ENCODE results near the gene PCCB. TPM values are rescaled to one million over a fixed set of nuclear protein-coding genes. Genes with fewer than 3 reads are reported as not detected.
"Not testable (repeated sequence)": the region's sequence is repeated elsewhere in the genome, so short reads cannot be mapped to it uniquely, and the experiment has no call there.

The PCCB gene
- total RNA-seq, 1 experiment from 2014 or later: 87.1 TPM

DNA sequence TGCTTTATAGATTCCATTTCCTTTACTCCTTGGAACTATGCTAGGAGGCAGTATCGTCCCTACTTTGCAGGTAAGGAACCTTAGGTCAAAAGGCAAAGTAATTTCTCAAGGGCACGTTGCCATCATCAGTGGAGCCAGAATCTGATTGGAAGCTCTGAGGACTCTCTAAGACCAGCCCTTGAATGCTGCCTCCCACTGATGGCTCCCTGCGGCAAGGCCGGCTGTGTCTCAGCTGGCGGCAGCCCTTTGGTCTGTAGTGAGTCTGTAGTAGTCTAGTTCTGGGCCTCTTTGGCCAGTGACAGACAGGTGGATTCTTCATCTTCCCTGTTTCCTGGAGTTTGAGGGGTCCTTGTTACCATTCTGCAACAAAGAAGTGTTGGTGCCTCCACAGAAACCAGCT lies 76.2 kb downstream of the PCCB start:
- DNase-seq (ENCODE audit: low read depth): no peak

DNA sequence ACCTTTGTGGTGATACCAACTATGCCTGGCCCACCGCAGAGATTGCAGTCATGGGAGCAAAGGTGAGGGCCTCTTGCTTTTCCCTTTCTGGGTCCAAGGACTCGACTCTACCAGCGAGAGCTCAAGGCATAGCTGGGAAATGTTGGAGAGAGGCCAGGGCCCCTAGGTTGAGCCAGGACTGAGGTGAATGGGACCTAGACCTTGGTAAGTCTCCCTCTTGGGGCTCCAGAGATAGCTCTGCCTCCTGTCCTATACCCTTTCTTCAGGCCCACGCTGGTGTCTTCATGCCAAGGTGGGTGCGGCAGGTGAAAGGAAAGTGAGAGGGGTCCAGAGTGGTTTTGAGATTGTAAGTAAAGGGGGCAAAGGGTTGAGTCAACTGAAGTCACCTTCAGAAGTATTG lies 77.5 kb downstream of the PCCB start:
- DNase-seq (ENCODE audit: low read depth): no peak

GRCh38 chr3:136329593-136329992 lies 79.5 kb downstream of the PCCB start:
- no peak for DNase-seq (ENCODE audit: low read depth)

- no peak for DNase-seq (ENCODE audit: low read depth)
Measured at GRCh38 chr3:136330900-136331299, 80.8 kb downstream of the PCCB start.

GRCh38 chr3:136332302-136332701 lies 82.2 kb downstream of the PCCB start:
- DNase-seq (ENCODE audit: low read depth): no peak

DNA sequence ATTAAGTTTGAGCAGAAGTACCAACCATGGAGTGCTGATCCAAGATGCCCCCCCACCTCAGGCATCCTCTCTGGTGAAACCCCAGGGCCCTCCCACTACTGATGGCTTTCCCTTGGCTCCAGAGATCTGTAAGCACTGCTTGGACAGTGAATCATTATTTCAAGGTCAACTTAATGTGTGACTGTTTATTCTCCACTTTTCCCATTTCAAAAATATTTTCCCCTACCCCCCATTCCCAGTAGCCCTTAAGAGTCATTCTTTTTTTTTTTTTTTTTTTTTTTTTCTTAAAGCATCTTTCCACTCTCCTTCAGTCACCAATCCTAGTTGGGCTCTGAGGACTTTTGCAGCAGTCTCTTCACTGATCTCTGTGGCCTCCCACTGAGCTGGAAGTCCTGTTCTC lies 82.6 kb downstream of the PCCB start:
- DNase-seq (ENCODE audit: low read depth): peak; percentile 41

- DNase-seq (ENCODE audit: low read depth): no peak
Measured at GRCh38 chr3:136334209-136334608, 84.1 kb downstream of the PCCB start.

DNA sequence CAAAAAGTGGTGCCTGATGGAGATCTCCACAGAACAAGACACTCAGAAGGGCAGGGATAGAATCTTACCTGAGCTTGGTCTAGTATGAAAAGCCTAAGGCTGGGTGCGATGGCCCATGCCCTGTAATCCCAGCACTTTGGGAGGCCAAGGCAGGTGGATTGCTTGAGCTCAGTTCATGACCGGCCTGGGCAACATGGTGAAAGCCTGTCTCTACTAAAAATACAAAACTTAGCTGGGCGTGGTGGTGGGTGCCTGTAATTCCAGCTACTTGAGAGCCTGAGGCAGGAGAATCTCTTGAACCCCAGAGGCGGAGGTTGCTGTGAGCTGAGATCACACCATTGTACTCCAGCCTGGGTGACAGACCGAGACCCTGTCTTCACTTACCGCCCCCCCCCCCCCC lies 84.6 kb downstream of the PCCB start:
- not testable (repeated sequence) for DNase-seq (ENCODE audit: low read depth)

DNA sequence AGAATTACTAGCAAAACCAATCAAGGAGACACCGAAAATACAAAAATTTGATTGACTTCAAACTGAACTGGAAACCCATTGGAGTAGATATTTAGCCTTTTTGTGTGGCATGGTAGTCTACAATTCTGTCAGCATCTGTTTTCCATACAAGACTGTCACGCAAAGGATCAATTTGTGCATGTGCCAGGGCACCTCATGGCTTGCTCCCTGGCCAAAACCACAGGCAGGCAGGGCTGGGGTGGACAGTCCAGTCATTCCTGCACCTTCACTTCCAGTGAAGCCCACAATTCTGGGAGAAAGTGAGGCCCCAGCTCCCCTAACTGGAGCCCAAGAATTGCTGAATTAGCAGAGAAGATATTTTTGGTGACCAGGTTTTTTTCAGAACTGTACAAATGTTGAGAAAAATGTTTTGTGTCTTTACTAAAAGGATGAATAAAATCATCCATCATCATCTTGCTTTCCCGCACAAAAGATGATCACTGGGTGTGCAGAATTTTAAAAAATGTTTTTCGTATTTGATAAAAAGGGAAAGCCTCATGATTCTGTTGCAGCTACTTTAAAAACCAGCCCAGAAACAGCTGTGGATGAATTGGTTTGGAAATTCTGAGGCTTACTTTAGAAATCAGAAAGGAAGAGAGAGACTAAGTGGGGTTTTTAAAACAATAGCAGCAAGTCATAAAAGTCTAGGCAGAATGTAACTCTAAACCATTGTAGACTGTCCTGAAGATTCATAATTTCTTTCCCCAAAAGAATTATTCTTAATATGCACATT lies 86.4 kb downstream of the PCCB start:
- DNase-seq (ENCODE audit: low read depth): no peak

DNA sequence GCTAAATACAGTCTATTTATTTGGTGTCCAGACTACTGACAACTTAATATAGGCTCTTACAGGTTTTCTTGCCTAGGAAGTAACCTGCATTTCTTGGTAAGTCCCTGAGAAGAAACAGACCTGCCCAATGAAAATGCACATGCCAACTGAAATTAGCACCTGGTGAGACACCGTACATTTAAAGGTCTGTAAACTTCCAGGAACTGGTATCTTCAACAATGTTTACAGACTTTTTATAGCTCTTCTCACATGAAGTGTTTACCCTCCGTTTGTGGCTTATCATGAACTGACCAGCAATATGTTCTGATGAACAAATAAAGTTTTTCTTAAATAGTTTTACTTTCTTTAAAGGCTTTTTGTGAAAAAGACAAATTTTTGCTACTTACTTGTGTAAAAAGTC lies 93.3 kb downstream of the PCCB start:
- no peak for DNase-seq (ENCODE audit: low read depth)

- DNase-seq (ENCODE audit: low read depth): peak; percentile 77
Measured at GRCh38 chr3:136343873-136344555, 93.9 kb downstream of the PCCB start.

GRCh38 chr3:136346486-136346885 lies 96.3 kb downstream of the PCCB start:
- DNase-seq (ENCODE audit: low read depth): no peak

DNA sequence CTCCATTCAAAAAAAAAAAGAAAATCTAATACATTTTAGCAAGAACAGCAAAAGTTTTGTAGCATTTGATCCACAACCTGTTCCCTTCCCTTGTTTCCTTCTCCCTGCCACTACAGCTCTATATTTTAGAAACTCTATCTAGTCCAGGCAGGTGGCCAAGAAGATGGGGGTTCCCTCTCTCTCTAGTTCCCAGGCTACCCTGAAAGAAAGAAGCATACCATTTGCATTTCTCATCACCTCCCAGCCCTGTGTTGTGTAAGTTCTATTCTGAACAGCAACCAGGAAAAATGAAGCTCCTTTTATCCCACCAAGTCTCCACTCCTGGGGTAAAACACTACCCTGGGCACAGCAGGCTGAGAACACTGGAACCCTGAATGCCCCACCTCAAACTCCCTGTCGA lies 100.0 kb downstream of the PCCB start:
- peak; percentile 84 for DNase-seq (ENCODE audit: low read depth)

DNA sequence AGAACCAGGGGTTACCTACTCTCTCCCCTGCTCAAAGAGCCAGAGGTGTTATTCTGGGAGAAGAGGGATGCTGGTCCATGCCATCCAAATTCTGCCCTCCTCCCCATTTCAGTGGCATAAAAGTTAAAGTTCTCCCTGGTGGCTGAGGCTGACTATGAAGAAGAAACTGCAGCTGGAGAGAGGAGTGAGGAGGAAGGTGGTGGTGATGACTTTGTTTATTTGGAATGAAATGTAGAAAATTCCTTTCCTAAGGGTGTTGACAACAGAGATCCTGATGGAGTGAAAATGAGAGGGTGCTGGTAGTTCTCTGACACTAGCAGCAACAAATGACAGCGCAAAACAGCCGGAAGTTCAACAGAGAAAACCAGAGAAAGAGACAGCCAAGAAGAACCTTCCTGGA lies 100.4 kb downstream of the PCCB start:
- no peak for DNase-seq (ENCODE audit: low read depth)

DNA sequence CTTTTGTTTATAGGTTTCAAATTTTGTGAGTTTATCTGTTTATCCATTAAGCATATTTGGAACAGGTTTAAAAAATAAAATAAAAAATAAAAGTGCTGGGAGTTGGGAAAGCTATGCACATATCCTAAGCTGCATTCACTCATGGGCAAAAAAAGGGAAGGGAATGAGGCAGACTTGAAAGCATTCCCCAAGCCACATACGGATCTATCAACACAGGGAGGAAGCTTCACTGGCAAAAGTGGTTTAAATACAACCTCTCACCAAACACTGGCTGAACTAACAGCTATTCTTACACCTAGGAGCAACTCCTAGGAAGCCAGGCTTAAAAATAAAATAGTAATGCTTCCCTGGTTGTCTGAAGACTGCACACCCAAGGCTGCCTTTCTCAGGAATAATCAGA lies 101.2 kb downstream of the PCCB start:
- no peak for DNase-seq (ENCODE audit: low read depth)

DNA sequence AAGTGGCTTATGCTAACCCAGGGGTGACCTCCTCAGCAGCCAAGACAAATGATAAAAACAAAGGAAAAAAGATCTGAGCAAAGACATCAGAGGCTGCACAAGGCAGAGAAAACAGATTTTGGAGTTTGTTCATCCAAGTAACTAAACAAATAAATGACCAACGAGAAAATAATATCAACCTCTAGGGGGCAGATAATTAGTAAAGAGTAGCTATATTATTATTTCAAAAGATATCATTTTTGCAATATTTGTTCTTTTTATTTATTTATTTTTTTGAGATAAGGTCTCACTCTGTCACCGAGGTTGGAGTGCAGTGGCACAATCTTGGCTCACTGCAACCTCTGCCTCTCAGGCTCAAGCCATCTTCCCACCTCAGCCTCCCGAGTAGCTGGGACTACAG lies 101.8 kb downstream of the PCCB start:
- DNase-seq (ENCODE audit: low read depth): no peak

DNA sequence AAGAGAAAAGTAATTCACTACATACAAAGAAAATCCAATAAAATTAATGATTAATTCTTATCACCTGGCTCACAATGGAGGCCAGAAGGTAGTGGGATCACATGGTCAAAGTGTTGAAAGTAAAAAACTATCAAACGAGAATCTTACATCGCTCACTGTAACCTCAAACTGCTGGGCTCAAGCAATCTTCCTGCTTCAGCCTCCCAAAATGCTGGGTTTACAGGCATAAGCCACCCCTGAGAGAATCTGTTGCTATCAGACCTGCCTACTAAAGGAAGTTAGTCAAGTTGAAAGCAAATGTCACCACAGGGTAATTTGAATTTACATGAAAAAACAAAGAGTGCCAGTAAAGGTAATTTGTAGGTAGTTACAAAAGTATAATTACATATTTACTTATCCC lies 103.3 kb downstream of the PCCB start:
- DNase-seq (ENCODE audit: low read depth): no peak

GRCh38 chr3:136366289-136366688 lies 116.1 kb downstream of the PCCB start:
- no peak for DNase-seq (ENCODE audit: low read depth)

DNA sequence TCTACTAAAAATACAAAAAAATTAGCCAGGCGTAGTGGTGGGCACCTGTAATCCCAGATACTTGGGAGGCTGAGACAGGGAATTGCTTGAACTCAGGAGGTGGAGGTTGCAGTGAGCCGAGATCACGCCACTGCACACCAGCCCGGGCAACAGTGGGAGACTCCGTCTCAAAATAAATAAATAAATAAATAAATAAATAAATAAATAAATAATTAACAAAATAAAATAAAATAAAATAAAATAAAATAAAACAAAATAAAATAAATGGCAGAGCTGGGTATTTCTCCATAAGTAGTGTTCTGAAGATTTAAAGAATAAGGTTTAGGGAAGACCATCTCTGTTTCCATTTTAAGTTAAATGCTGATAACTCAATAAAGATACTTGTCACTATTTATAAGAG lies 125.7 kb downstream of the PCCB start:
- not testable (repeated sequence) for DNase-seq (ENCODE audit: low read depth)

GRCh38 chr3:136377508-136377907 lies 127.4 kb downstream of the PCCB start:
- DNase-seq (ENCODE audit: low read depth): no peak

DNA sequence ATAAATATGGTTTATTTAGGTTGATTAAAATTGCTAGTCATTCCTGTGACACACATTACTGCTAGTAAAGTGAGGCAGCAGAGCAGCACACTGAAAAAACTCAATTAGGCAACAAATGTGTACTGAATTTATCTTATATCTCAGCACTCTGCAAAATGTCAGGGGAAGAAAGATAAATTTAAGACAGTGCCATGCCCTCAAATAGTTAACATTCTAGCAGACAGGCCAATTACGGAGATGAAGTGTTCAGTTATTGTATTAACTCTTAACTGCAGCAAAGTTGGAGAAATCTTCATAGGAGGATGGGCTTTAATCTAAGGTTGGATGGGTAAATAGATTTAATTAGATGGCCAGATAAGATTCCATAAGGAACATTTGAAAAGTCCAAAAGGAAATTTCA lies 127.9 kb downstream of the PCCB start:
- no peak for DNase-seq (ENCODE audit: low read depth)

All from HT1080 (cell line).